DMS53 treated with DMSO at 0.1 percent for 48 hours (cell line): ENCODE measurements around the gene PPP1R7.

Experiments used
- DNase-seq: peaks from one replicate; lab custom pipeline; 2025; ENCODE audit not compliant: unreplicated experiment; lab: John Stamatoyannopoulos, UW

PPP1R7 gene

GRCh38 chr2:241120440-241120839 is 29.8 kb upstream of the PPP1R7 start:
- no peak for DNase-seq

DNA sequence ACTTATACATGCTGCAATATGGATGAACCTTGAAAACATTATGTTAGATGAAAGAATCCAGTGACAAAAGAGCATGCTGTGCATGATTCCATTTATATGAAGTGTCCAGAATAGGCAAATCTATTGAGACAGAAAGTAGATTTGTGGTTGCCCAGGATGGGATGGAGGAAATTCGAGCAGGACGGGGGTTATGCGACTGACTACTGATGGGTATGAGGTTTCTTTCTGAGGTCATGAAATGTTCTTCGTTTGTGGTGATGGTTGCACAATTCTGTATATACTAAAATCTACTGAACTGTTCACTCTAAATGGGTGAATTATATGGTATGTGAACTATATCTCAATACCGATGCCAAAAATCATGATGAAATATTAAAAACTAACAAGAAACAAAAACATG is 29.3 kb upstream of the PPP1R7 start:
- no peak for DNase-seq

GRCh38 chr2:241122376-241123002 is 27.8 kb upstream of the PPP1R7 start:
- DNase-seq, result no peak

DNA sequence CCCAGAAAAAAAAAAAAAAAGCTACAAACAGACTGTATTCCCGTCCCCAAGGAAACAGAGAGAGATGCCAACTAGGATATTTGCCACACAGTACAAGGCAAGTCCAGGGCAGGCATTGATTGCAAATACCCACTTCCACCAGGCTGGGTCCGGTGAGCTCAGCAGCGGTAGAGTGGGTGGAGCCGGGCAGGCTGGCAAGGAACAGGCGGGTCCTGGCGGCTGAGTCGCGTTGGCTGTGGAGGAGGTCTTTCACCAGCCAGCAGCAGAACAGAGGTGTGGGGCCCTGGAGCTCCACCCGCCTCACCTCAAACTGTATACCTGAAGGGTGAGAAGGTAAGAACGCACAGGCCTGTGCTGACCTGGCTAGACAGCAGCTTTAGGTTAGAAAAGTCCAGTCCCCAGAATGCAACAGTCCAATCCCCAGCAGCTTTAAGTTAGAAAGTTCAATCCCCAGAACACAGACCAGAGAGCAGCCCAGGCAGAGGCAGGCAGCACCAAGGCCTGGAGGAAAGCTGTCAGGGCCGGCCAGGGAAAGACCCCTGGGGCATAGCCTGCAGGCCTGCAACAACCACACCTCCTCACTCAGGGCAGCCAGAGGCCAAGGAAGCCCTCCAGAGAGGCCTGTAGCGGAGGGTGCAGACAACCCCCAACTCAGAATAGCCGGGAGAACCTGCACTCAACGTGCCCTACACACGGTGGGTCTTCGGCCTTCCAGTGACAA is 26.3 kb upstream of the PPP1R7 start:
- DNase-seq, result no peak

- DNase-seq, result no peak
Observed at GRCh38 chr2:241125626-241126025, 24.6 kb upstream of the PPP1R7 start.

DNA sequence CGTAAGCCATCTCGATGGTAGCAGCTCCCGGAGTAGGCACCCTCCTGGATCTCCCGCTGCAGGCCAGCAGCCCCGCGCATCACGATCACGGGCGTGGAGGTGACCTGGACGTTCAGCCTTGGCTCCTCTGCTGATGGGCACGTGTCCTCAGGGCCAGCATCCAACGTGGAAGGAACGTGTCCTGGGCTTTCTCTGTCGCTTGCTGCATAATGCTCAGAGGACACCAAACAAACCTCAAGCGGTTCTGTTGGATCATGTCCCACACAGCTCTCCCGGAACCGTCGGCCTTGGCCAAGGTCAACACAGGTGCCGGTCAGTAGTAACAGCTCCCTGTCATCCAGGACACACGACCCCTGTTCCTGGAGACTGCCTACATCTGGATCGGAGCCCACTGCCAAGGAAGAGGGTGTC is 24.1 kb upstream of the PPP1R7 start:
- DNase-seq, result no peak

- no peak for DNase-seq
Observed at GRCh38 chr2:241126771-241127202, 23.5 kb upstream of the PPP1R7 start.

DNA sequence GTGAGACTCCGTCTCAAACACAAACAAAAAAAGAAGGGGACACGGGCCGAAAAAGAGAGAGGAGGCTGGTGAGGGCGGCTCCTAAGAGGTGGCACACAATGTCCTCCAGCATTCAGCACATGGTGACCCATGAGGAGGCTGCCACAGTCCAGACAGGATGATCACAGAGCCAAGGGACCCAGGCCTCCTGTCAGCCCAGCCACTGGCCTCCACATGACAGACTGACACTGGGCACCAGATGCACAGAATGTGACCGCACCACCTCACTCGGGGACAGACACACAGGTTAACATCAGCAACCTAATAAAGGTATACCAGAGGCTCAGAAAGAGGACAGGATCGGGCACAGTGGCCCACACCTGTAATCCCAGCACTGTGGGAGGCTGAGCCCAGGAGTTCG is 22.0 kb upstream of the PPP1R7 start:
- no peak for DNase-seq

DNA sequence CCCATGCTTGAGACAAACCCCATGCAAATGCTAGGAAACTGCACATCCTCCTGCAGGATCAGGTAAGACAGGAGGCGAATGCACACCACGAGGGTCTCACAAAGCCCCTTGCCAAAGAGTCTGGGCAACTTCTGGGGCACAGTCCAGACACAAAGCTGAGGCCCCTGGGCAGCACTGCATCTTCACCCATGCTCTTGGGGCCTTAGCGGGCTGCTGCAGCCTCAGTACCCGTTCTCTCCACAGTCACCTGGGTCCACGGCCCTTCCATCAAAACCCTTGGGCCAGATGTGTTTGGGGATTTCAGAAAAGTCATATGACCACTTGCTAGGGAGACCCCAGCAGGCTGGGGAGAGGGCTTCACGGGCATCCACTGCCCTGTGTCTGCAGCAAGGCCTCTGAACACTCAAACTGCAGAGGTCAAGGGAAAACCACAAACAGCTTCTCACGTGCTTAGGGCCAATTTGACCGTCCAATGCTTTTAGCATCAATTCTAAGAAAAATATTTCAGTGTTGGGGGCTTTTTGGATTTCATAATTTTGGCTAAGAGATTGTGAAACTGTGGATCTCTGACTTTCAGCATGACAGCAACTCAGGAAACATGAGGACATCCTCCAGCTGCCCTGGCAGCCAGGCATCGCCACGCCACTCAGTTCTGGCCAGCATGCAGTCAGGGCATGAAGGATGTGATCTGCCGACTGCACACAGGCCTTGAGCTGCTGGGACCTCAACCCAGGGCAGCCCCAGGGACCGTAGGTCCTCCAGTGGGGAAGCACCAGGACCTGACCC is 21.0 kb upstream of the PPP1R7 start:
- no peak for DNase-seq

GRCh38 chr2:241130316-241130715 is 20.0 kb upstream of the PPP1R7 start:
- DNase-seq, result no peak

DNA sequence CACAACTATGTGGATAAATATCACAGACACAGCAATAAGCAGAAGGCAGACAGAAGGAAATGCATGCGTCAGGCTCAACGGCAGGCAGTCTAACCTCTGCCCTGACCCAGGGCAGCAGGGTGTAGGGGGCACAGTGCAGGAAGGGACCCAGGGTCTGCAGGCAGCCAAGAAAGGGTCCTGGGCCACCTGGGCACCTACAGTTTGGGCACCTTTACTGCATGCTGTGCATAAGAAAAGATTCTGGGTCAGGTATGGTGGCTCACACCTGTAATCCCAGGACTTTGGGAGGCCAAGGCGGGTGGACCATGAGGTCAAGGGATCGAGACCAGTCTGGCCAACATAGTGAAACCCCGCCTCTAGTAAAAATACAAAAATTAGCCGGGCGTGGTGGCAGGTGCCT is 18.7 kb upstream of the PPP1R7 start:
- no peak for DNase-seq

DNA sequence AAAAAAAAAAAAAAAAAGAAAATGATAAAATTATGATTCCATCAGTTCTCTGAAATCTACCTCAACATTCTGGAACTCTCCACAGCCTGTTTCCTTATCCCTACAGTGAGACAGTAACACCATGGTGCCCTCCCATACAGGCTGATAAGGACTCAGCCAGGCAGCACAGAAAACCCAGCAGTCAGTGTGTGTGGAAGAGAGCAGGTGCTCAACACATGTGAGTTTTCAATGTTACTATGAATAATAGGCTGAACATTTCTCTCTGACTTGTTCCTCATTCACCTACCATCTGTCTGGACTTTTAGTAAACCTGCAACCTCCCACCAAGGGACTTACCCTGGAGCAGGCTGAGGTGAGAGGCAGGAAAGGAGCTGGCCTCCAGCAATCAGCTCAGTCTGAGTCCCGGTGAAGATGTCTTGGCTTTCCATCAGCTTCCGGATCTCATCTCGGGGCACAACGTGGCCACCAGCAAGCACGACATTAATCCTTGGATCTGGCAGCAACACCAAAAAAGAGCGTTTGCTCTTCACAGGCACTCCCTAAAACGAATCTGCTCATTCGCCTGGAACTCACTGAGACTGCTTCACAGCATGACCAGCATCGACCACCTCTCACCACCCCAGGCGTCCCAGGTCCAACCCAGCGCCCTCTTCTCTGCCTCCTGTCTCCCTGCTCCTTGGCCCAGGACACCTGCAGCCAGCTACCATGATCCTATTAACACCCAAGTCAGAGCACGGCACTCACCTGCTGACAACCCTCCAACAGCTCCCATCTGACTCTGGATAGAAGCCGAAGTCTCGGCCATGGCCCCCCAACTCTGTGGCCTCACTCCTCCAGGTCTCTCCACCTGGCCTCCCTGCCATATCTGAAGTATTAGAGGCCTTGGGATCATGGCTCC is 17.5 kb upstream of the PPP1R7 start:
- DNase-seq, result no peak

GRCh38 chr2:241133436-241133820 is 16.8 kb upstream of the PPP1R7 start:
- DNase-seq, result no peak

DNA sequence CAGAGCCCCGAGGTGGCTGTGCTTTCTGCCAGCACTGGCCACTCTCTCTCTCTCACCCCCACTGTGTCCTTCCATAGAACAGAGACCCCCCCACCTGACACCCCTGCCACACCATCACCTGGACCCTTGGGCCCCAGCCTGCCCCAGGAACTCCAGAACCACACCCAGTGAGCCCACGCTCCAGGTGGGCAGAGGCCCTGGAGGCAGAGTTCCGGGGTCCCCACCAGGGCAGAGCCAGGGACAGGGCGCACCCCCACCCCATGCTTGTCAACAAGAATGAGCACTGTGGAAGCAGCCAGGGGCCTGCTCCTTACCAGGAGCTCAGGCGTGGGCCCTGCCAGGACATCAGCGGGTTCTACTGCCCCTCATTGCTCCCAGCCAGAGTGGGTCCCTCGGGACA is 15.6 kb upstream of the PPP1R7 start:
- DNase-seq, result no peak

DNA sequence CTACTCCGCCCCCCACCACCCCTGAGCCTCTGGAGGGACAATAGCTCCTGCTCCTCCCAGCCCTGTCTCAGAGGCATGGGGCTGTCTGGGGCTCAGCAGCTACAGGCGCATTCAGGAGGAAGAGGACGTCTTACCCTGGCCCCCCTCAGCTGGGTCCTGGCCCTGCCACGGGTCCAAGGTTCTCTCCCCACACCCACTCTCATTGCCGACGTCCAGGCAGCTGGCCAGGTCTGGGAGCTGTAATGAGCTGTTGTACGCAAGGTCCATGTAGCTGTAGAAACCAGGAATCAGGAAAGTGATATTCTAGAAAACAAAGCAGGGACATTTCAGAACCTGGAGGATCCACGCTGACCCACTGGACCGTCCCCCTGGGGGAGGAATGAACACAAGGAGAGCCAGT is 14.5 kb upstream of the PPP1R7 start:
- DNase-seq, result no peak

DNA sequence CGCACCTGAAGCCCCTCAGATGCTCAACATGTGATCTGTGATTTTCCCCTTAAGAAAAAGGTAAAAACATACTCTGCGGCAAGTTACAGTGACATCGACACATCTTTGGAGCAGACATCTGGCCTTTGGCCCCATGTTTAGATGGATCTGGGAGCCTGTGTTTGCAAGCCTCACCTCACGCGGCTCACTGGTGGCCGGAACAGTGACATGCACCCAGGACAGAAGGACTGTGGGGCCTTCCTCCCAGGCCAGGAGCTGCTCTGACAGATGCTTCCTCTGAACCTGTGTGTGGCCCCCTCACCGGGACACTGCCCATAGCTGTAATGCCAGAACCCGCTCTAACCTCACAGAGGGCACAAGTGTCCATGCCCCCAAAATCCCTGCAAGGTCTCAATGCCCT is 14.1 kb upstream of the PPP1R7 start:
- DNase-seq, result no peak

DNA sequence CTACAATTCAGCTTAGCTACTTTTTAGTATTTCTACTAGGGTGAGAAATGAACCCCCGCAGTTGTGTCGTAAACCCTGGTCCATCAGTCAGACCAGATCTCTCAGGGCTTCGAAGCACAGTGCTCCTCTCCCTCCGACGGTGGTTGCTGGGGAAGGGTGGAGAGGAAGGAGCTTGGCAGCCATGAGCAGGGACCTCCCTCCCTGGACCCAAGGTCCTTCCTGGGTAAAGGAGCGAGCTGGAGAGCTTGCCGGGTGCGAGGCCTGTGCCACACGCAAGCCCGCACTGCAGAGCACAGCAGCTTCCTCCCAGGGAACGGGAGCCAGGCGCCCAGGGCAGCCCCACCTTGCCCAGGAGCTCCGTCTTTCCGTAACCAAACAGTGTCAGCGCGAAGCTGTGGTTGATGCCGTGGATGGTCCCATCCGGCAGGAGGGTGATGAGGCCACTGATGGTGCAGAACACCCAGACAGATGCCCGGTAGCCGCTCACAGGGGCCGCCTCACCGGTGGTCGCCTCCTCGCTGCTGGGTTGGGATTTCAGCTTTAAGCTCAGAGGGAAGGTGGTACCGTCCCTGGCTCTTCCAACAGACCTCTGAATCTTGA is 13.5 kb upstream of the PPP1R7 start:
- DNase-seq, result no peak

DNA sequence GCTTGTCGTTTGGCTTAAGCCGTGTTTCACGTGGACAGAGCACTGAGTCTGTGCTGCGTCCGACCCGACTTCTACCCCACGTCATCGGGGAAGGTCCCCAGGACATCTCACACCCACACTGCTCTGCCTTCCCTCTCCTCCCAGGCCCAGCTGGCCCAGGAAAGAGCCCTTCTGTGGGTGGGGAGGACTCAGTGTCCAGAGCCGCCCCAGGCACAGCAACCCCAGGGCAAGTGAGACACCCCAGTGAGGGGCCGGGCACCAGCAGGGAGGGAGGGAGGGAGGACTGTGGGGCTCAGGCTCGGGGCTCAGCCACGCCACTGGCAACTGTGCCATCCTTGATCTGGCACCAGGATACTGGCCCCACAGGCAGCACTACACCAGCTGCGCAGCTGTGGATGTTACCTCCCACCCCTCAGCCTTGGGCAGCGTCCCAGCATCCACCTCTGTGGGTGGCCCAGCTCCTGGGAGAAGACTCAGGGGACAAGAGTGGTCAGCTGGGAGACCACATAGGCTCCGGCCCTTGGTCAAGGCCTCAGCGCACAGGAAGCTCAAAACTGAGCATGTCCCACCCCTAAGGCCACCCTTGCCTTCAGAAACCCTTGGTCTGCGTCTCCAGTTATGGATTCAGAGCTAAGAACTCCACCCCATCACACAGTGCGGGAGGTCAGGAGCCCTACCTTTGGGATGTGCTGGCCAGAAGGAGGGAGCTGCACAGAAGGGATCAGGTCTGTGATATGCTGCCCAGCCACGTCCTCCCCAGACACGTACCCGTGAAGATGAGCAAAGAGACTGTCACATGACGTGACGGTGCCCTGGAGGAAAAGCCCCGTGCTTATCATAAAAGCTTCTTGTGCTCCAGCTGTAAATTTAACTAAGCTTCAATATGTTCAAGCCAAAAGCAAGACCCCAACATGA is 12.7 kb upstream of the PPP1R7 start:
- no peak for DNase-seq

DNA sequence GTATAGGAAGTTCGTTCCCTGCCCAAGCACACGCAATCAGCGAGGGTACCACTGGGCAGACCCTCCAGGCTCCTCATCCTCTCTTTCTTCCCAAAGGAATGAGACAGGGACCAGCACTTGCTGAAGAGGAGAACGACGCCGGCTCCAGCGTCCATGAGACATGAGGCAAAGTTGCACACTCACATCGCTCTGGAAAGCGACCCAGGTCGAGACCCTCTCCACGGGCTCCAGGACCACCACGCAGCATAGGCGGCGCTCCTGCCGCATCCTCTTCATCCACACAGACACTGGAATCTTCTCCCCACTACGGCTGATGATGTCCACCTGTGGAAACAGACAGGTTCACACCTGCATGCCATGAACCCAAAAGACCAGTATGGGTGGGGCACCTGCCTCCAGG is 11.8 kb upstream of the PPP1R7 start:
- DNase-seq, result no peak
